Right cardiac atrium (tissue), 5 donors: ENCODE measurements around the gene FLACC1. TPM values are rescaled to one million over a fixed set of nuclear protein-coding genes. Genes with fewer than 3 reads are reported as not detected.

Source experiments
- ATAC-seq, 2 donors: fragments of 200-7000 bp; cut with Tn5 transposase; one replicate each; pipeline versions ENCODE4 v1.8.0 to v1.9.1; 2020; ENCODE audit warnings: moderate library complexity in 2 of 2, mild to moderate bottlenecking in 1 of 2
- DNase-seq, 3 donors: peaks; one replicate each; pipeline ENCODE4 v3.0.0-alpha.2; 2020
- H3K27ac ChIP-seq: one replicate; pipeline ENCODE4 v1.5.1; 2013; ENCODE audit warnings: mild to moderate bottlenecking, low read length, control low read depth, moderate library complexity
- H3K27me3 ChIP-seq: one replicate; pipeline ENCODE4 v1.6.1; 2013; ENCODE audit not compliant: control insufficient read depth, insufficient read depth
- H3K4me1 ChIP-seq: one replicate; pipeline ENCODE4 v1.6.1; 2013; ENCODE audit warnings: low read length; ENCODE audit not compliant: control insufficient read depth, insufficient read depth
- H3K4me3 ChIP-seq: one replicate; pipeline ENCODE4 v1.5.1; 2013; ENCODE audit warnings: low read length, control low read depth
- H3K9me3 ChIP-seq: one replicate; pipeline ENCODE4 v1.6.1; 2013; ENCODE audit warnings: low read length; ENCODE audit not compliant: control insufficient read depth
- WGBS: extraction: QIAGEN DNeasy Blood & Tissue Kit; methylation state at CpG from one replicate; pipeline ENCODE4 v1.1.7; 2013; 5-methylcytosine and 5-hydroxymethylcytosine counted together
- intact Hi-C, 4 donors: fragments of 100-400 bp; cut with DNase I; formaldehyde crosslinking; loops; one replicate each; pipeline versions ENCODE4 v1.11.0 to v1.14.0; 2022 to 2023
- polyA plus RNA-seq: library from polyadenylated mRNA; stranded (reverse); fragments of 200-250 nt; gene quantifications from one replicate; pipeline ENCODE4 v1.2.3, GENCODE V29; 2013
- total RNA-seq, 4 donors: library from RNA; stranded (reverse); fragmentation: NEBNext Ultra II Directional; extraction: Animal tissue kit (Norgen Biotek cat#: 25700); gene quantifications; one replicate each; pipeline ENCODE4 v1.2.1, GENCODE V29; 2021
- donor health status: healthy with polysubstance abuse.
- donor health status: DM: no; HTN: yes; CAD: no.
- donor health status: DM: no; HTN: no; CAD: no.
- donor health status: DM: no; HTN: yes; CAD: no; lungs with severe emphysema.
- donor health status: DM: yes; HTN: yes; CAD: no.

FLACC1 gene
- total and polyA plus RNA-seq, 5 donors = 4.1 to 8.7 (median 6.6) TPM

DNA sequence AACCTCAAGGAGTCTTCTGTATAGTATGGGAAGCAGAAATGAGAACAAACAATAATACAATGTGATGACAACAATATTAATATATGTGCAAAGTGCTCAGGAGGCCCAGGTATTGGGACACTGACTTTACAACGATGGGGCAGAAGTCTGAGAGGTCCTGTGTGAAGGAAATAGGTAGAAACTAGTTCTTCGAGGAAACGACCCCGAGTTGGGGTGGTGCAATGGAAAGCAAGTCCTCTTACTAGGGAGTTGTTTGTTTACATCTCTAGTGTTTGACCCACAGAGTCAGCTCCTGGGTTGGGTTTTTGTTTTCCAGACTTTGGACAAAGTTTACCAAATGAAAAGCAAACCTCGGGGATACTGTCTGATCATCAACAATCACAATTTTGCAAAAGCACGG, 80.6 kb downstream of the FLACC1 start:
- Histone ChIP-seq H3K9me3 (no peaks in the 10 kb centered on the region), H3K27me3 (no peaks in the 10 kb centered on the region), H3K27ac (no peak overlapping the region), H3K4me1 (no peaks in the 10 kb centered on the region), H3K4me3 (no peak overlapping the region)
- no peak for DNase-seq
- 95% methylated on average over 6 of the region's 6 CpGs for WGBS
- intact Hi-C loops = no loop called here
- no peak for ATAC-seq

- DNase-seq (no peak), ATAC-seq (no peak)
- Histone ChIP-seq H3K9me3 (no peaks in the 10 kb centered on the region), H3K27ac (no peak overlapping the region), H3K4me1 (no peaks in the 10 kb centered on the region), H3K4me3 (no peak overlapping the region), H3K27me3 (no peaks in the 10 kb centered on the region)
- intact Hi-C loops = no loop called here
- 69% methylated on average over 5 of the region's 5 CpGs for WGBS
Observed at GRCh38 chr2:201275990-201276389, 81.2 kb downstream of the FLACC1 start.

DNA sequence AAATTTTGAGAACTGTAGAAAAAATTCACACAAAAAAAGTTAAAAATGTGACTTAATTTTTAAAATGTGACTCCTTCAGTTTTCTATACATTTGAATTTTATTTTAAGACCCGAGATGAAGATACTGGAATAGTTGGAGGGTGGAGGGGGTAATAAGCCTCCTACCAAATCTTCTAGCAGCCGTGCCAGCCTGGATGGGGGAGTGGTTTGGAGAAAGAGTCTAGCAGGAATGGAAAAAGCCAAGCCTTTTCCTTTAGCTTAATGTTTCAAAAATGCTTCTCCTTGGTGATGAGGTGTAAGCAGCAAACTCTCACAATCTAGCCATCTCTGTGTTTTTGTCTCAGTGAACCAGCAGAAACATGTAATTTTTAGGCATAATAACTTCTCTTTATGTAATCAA, 82.1 kb downstream of the FLACC1 start:
- Histone ChIP-seq H3K27ac (no peak overlapping the region), H3K4me3 (no peak overlapping the region), H3K4me1 (no peaks in the 10 kb centered on the region), H3K9me3 (no peaks in the 10 kb centered on the region), H3K27me3 (no peaks in the 10 kb centered on the region)
- no peak for DNase-seq
- intact Hi-C loops = no loop called here
- ATAC-seq = peak in 1 of 2 donors; percentile 57
- WGBS = 75% methylated on average over 2 of the region's 2 CpGs

- DNase-seq (no peak), ATAC-seq (no peak)
- no peaks in the 10 kb centered on the region for H3K9me3 ChIP-seq
- intact Hi-C loops = no loop called here
- H3K4me1 ChIP-seq = no peaks in the 10 kb centered on the region
- no peak overlapping the region for H3K27ac ChIP-seq
- WGBS = 86% methylated on average over 9 of the region's 9 CpGs
- no peak overlapping the region for H3K4me3 ChIP-seq
- H3K27me3 ChIP-seq = no peaks in the 10 kb centered on the region
Observed at GRCh38 chr2:201273330-201273983, 83.7 kb downstream of the FLACC1 start.

DNA sequence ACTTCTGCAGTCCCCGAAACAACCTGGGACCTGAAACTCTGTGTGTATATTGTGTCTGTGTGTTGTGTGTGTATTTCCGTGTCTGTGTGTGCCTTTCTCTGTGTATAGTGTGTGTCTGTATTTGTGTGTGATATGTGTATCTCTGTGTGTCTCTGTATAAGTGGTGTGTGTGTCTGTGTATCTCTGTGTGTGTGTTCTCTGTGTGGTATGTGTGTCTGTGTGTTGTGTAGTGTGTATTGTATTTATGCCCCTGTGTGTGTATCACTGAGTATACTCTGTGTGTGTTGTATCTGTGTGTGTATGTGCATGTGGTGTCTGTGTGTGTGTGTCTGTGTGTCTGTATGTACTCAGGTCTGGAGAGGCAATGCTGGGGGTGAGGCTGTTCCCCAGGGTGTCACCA, 85.2 kb downstream of the FLACC1 start:
- no peaks in the 10 kb centered on the region for H3K27me3 ChIP-seq
- no peak for DNase-seq
- H3K9me3 ChIP-seq = no peaks in the 10 kb centered on the region
- intact Hi-C loops = no loop called here
- no peak overlapping the region for H3K27ac ChIP-seq
- no peak overlapping the region for H3K4me3 ChIP-seq
- peaks cover 2% of the 10 kb centered on the region for H3K4me1 ChIP-seq
- no peak for ATAC-seq
- 96% methylated on average over 2 of the region's 2 CpGs for WGBS

DNA sequence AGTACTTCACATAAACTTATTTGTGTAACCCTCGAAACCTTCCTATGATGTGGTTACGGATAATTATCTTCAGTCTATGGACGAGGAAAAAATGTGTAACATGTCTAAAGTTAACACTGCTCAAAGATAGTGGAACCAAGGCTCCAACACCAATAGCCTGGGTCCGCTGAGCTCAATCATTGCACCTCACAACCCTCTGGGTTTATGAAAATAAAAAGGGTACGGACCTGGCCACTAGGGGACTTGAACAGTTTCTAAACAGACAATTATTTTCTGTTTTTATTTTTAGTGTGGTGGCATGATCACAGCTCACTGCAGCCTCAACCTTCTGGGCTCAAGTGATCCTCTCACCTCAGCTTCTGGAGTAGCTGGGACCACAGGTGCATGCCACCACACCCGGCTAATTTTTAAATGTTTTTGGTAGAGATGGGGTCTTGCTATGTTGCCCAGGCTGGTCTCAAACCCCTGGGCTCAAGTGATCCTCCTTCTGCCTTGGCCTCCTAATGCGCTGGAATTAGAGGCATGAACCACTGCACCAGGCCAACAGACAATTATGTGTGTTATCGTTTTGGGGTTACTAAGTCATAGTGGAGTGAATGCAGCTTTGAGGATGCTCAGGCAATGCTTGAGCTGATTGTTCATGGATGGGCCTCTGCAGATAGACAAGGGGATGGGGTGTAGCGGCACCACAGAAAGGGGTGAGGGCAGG, 86.7 kb downstream of the FLACC1 start:
- WGBS = 87% methylated on average over 9 of the region's 9 CpGs
- H3K9me3 ChIP-seq = no peaks in the 10 kb centered on the region
- peaks cover 2% of the 10 kb centered on the region for H3K4me1 ChIP-seq
- H3K27me3 ChIP-seq = no peaks in the 10 kb centered on the region
- H3K27ac ChIP-seq = no peak overlapping the region
- no peak for DNase-seq
- ATAC-seq = no peak
- intact Hi-C loops = no loop called here
- no peak overlapping the region for H3K4me3 ChIP-seq

DNA sequence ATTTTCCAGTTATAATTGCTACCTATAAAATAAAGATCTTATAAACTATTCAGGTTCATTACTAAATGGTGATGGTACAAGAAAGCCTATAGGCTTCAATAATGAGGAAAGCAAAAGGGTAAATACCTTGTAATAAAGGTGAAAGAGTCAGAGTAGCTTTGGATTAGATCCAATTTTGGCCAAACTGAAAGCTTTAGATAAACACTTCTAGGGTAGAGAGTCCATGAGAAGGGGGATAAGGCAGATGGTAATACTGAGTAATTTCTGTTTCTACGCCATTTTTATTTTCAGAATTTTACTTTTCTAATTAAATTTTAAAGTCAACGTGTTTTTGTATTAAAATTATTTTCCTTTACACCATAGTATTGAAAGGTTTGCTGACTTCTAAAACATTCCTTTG, 87.4 kb downstream of the FLACC1 start:
- Histone ChIP-seq H3K27ac (no peak overlapping the region), H3K4me1 (peaks cover 2% of the 10 kb centered on the region), H3K9me3 (no peaks in the 10 kb centered on the region), H3K27me3 (no peaks in the 10 kb centered on the region), H3K4me3 (no peak overlapping the region)
- 96% methylated on average over 2 of the region's 2 CpGs for WGBS
- intact Hi-C loops = no loop called here
- ATAC-seq (no peak), DNase-seq (no peak)

DNA sequence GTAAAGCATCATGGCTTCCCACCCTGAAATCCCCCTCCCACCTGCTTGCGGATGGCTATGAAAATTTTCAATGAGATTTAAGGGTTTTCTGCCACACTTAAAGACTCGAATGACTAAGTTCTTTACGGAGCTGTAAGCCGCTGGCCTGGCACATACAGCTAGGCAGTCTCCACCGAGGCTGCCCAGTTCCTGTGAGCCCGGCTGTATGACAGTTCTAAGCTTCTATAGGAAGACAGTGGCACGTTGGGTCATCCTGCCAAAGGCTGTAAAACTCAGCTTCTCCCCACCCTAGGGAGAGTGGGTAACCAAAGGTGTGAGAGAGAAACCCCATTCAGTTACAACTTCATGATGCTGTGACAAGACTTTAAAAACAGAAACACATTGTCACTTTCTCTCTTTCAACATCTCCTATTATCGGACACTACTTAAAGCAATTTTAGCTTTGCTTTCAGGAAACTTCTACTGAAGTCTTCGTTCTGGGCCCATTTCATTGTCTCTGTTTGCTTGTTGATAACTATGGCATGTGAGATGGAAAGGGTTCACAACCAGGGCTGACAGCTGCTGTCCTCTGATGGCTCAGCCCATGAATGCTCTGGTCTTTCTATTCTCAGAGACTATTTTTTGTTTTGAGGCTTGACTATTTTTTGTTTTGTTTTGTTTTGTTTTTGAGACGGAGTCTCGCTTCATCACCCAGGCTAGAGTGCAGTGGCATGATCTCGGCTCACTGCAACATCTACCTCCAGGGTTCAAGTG, 89.7 kb downstream of the FLACC1 start:
- WGBS = 87% methylated on average over 12 of the region's 12 CpGs
- intact Hi-C loops = no loop called here
- DNase-seq (no peak), ATAC-seq (no peak)
- Histone ChIP-seq H3K4me1 (peaks cover 2% of the 10 kb centered on the region), H3K9me3 (no peaks in the 10 kb centered on the region), H3K27me3 (no peaks in the 10 kb centered on the region), H3K4me3 (no peak overlapping the region), H3K27ac (no peak overlapping the region)

DNA sequence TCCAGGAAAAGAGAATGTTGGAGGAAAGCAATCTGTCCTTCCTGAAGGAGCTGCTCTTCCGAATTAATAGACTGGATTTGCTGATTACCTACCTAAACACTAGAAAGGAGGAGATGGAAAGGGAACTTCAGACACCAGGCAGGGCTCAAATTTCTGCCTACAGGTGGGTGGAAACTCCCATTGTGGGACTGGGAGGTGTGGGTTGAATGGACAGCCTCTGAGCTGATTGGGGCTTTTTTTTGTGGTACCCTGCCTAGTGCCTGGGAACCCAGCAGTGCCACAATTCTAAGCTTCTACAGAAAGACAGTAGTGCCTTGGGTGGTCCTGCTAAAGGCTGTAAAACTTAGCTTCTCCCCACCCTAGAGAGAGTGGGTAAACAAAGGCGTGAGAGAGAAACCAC, 90.5 kb downstream of the FLACC1 start:
- no peaks in the 10 kb centered on the region for H3K27me3 ChIP-seq
- intact Hi-C loops = no loop called here
- H3K9me3 ChIP-seq = no peaks in the 10 kb centered on the region
- ATAC-seq (no peak), DNase-seq (no peak)
- 84% methylated on average over 2 of the region's 2 CpGs for WGBS
- H3K4me3 ChIP-seq = no peak overlapping the region
- H3K27ac ChIP-seq = no peak overlapping the region
- H3K4me1 ChIP-seq = peaks cover 2% of the 10 kb centered on the region

DNA sequence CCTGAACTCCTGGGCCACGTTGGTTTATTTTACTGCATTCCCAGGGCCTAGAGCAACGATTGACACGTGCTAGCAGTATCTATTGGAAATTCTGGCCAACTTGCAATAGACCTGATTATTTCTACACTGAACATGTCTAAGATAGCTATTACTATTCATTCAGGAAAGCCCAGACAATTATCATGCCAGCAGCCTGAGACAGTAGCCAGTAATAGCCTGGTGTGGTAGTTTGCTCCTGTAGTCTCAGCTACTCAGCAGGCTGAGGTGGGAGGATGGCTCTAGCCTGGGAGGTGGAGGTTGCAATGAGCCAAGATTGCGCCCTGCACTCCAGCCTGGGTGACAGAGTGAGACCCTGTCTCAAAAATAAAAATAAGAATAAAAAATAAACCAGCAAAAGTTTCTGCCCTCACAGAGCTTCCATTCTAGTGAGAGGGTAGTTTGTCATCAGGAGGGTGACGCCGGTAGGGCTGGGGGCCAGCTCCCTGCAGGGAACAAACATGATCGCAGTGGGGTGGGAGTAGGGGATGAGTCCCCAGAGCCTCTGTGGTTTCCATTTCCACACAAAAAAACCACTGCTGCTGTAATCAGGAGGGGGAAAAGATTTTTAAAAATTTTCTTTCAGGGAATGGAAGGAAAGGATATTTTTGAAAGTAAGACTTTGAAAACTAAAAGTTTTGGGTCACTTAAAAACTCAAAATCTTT, 92.5 kb downstream of the FLACC1 start:
- 82% methylated on average over 7 of the region's 7 CpGs for WGBS
- intact Hi-C loops = no loop called here
- H3K27me3 ChIP-seq = no peaks in the 10 kb centered on the region
- ATAC-seq = no peak
- H3K4me3 ChIP-seq = no peak overlapping the region
- DNase-seq = no peak
- H3K4me1 ChIP-seq = peaks cover 2% of the 10 kb centered on the region
- H3K9me3 ChIP-seq = no peaks in the 10 kb centered on the region
- no peak overlapping the region for H3K27ac ChIP-seq

GRCh38 chr2:201263779-201264178, 93.4 kb downstream of the FLACC1 start:
- Histone ChIP-seq H3K9me3 (no peaks in the 10 kb centered on the region), H3K27me3 (no peaks in the 10 kb centered on the region), H3K27ac (no peak overlapping the region), H3K4me3 (no peak overlapping the region), H3K4me1 (peaks cover 2% of the 10 kb centered on the region)
- WGBS = 88% methylated on average over 2 of the region's 2 CpGs
- no peak for DNase-seq
- ATAC-seq = no peak
- intact Hi-C loops = no loop called here
